ENCODE data around the gene ZFP36. TPM values are rescaled to one million over a fixed set of nuclear protein-coding genes. Genes with fewer than 3 reads are reported as not detected.

The ZFP36 gene
- total RNA-seq, 4 donors from 2014 or later = 280 to 924 (median 309) TPM

DNA sequence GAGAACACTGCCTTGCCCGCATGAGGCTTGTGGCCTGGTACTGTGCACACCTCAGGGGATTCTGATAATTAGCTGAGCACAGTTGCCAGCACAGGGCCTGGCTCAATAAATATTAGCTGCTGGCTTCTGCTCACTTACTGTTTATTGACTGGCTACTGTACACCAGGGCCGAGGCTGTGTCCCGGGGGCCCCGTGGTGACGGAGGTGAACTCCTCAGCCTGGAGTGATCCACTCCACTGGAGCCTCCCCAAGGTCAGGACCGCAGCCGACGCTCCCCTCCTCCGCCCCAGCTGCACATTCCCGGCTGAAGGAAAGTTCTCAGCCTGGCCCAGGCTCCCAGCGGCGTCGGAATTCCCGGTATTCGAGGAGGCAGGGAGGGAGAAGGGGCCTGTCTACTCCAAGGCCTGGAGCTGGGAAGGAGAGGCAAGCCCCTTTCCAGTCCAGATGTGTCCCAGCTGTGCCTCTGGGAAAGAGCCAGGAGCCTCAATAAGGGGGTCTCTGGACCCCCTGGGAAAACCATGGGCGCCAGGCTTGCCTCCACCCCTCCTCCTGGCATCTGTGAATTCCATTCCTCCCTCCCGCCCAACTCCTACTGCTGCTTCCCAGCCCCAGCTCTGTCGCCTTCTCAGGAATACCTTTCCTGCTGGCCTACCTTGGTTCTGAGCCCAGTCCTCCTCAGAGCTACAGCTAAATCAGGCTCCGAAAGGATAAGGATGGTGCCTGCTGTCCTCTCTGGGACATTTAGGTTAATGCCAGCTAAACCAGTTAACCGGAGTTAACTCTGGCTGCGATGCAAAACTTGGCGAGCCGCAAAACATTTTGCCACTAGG is 21.9 kb downstream of the ZFP36 start:
- 32 to 43% methylated on average over 7 to 23 of the region's 23 CpGs for WGBS, 2 donors (ENCODE audit: low coverage in 1 of 2)
- no peaks in the 10 kb centered on the region for H3K9me3 ChIP-seq
- peaks cover under 1 to 22% (median 15%) of the 10 kb centered on the region in 4 donors for H3K4me1 ChIP-seq
- intact Hi-C loops (cut with DNase I; ENCODE audit: low total_unique reads) = no loop called here
- in situ Hi-C loops (cut with MboI; ENCODE audit: low pct_ligation_motif_present in 1 of 4, low pct_unique_long_range_greater_than_20kb in 1 of 4, low sequenced_read_pairs in 3 of 4) = loop anchor here in 1 of 4 donors (25.0 kb wide), 1 partner anchor 109 kb away; the partner anchor contains the start of genes EID2 and EID2B
- H3K36me3 ChIP-seq = peaks cover 0 to 18% (median 7%) of the 10 kb centered on the region in 4 donors
- peak; percentile 51 for DNase-seq
- H3K27me3 ChIP-seq = no peaks in the 10 kb centered on the region
- TF ChIP-seq POLR2A (IDR thresholded peaks at IDR 0.05) (no peak), EP300 (IDR thresholded peaks at IDR 0.05; ENCODE audit: low read depth) (no peak), POLR2AphosphoS5 (IDR thresholded peaks at IDR 0.05) (peak in 2 of 3 donors; percentile 63 to 67)
- TF ChIP-seq, protein P1, sequence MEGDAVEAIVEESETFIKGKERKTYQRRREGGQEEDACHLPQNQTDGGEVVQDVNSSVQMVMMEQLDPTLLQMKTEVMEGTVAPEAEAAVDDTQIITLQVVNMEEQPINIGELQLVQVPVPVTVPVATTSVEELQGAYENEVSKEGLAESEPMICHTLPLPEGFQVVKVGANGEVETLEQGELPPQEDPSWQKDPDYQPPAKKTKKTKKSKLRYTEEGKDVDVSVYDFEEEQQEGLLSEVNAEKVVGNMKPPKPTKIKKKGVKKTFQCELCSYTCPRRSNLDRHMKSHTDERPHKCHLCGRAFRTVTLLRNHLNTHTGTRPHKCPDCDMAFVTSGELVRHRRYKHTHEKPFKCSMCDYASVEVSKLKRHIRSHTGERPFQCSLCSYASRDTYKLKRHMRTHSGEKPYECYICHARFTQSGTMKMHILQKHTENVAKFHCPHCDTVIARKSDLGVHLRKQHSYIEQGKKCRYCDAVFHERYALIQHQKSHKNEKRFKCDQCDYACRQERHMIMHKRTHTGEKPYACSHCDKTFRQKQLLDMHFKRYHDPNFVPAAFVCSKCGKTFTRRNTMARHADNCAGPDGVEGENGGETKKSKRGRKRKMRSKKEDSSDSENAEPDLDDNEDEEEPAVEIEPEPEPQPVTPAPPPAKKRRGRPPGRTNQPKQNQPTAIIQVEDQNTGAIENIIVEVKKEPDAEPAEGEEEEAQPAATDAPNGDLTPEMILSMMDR (IDR thresholded peaks at IDR 0.05) = no peak
- H3K4me3 ChIP-seq = no peak overlapping the region
- H3K27ac ChIP-seq = peak overlapping the region; percentile 82 to 91 (median 86)

- TF ChIP-seq, protein P1 (IDR thresholded peaks at IDR 0.05) = no peak
- TF ChIP-seq POLR2A (IDR thresholded peaks at IDR 0.05) = peak; percentile 20
- peak; percentile 27 to 38 (median 34) for TF ChIP-seq POLR2AphosphoS5 (IDR thresholded peaks at IDR 0.05)
- peak; percentile 59 for TF ChIP-seq EP300 (IDR thresholded peaks at IDR 0.05; ENCODE audit: low read depth)
- intact Hi-C loops (cut with DNase I; ENCODE audit: low total_unique reads) = no loop called here
- in situ Hi-C loops (cut with MboI; ENCODE audit: low pct_ligation_motif_present in 1 of 4, low pct_unique_long_range_greater_than_20kb in 1 of 4, low sequenced_read_pairs in 3 of 4) = loop anchor here in 1 of 4 donors (25.0 kb wide), 1 partner anchor 106 kb away; the partner anchor contains the start of genes EID2 and EID2B
- DNase-seq = peak; percentile 59
- Histone ChIP-seq H3K27me3 (no peaks in the 10 kb centered on the region), H3K9me3 (no peaks in the 10 kb centered on the region), H3K4me3 (no peak overlapping the region), H3K27ac (peak overlapping the region; percentile 49 to 88 (median 78)), H3K4me1 (peaks cover 14 to 40% (median 32%) of the 10 kb centered on the region in 4 donors), H3K36me3 (peaks cover 0 to 26% (median 10%) of the 10 kb centered on the region in 4 donors)
- 31 to 44% methylated on average over 5 to 25 of the region's 25 CpGs for WGBS, 2 donors (ENCODE audit: low coverage in 1 of 2)
Observed at GRCh38 chr19:39430675-39431593, 24.3 kb downstream of the ZFP36 start.

DNA sequence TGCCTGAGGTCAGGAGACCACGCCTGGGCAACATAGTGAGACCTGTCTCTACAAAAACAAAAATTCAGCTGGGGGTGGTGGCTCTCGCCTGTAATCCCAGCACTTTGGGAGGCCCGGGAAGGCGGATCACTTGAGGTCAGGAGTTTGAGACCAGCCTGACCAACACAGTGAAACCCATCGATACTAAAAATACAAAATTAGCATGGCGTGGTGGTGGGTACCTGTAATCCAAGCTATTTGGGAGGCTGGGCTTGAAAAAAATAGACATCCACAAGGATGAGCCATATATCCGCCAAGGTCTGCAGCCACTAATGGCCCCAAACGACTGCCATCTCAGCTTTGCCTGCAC is 26.0 kb downstream of the ZFP36 start:
- intact Hi-C loops (cut with DNase I; ENCODE audit: low total_unique reads) (no loop called here), in situ Hi-C loops (cut with MboI; ENCODE audit: low pct_ligation_motif_present in 1 of 4, low pct_unique_long_range_greater_than_20kb in 1 of 4, low sequenced_read_pairs in 3 of 4) (loop anchor here in 1 of 4 donors (25.0 kb wide), 1 partner anchor 105 kb away; the partner anchor contains the start of genes EID2 and EID2B)
- peaks cover 20 to 50% (median 41%) of the 10 kb centered on the region in 4 donors for H3K4me1 ChIP-seq

More for the DNA sequence above, 26.0 kb downstream of the ZFP36 start:
- Histone ChIP-seq H3K36me3 (peaks cover 0 to 26% (median 10%) of the 10 kb centered on the region in 4 donors), H3K27ac (no peak overlapping the region), H3K9me3 (no peaks in the 10 kb centered on the region), H3K27me3 (no peaks in the 10 kb centered on the region), H3K4me3 (no peak overlapping the region)
- WGBS, 2 donors (ENCODE audit: low coverage in 1 of 2) = 92% methylated on average over 8 of the region's 8 CpGs; no CpG with 5 or more reads in 1 of the 2 donors
- TF ChIP-seq POLR2AphosphoS5 (IDR thresholded peaks at IDR 0.05) = no peak
- TF ChIP-seq, protein P1 (IDR thresholded peaks at IDR 0.05) = no peak
- no peak for DNase-seq
